Motor neuron (in vitro differentiated cells): Measurements from ENCODE around the gene ID2. TPM values are rescaled to one million over a fixed set of nuclear protein-coding genes. Genes with fewer than 3 reads are reported as not detected.
A peak's percentile ranks its signal among the peaks of the same experiment; 100 is the strongest.

Source experiments
- ATAC-seq, 8 experiments: fragments of 200-7000 bp; cut with Tn5 transposase; replicated peaks in 6 of 8; 2 replicates each; pipeline ENCODE4 v1.8.0; 2021; ENCODE audit warnings: mild to moderate bottlenecking in 8 of 8, moderate library complexity in 8 of 8
- H3K27ac ChIP-seq, 2 donors: fragments of 250-450 bp; sonication (Bioruptor Pico); 2 replicates each; pipeline ENCODE4 v1.9.0; 2021; ENCODE audit warnings: antibody characterized with exemption in 2 of 2, mild to moderate bottlenecking in 2 of 2, moderate library complexity in 1 of 2
- H3K4me1 ChIP-seq, 2 donors: fragments of 250-450 bp; sonication (Bioruptor Pico); replicated peaks in 1 of 2; 2 replicates each; pipeline ENCODE4 v1.6.1; 2021; ENCODE audit warnings: antibody characterized with exemption in 2 of 2, mild to moderate bottlenecking in 2 of 2, moderate library complexity in 1 of 2
- H3K4me3 ChIP-seq, 5 donors: fragments of 250-450 bp; sonication (Bioruptor Pico); 2 replicates each; pipeline ENCODE4 v1.9.0; 2021; ENCODE audit warnings: antibody characterized with exemption in 5 of 5, mild to moderate bottlenecking in 5 of 5, moderate library complexity in 4 of 5
- WGBS, 10 experiments: fragments of 450-650 bp; shearing (Covaris generic); methylation state at CpG; one replicate each; pipeline ENCODE4 v1.0.0; 2022; 5-methylcytosine and 5-hydroxymethylcytosine counted together
- in situ Hi-C, 9 experiments: fragments of 400-800 bp; cut with MboI; loops; one replicate each; pipeline ENCODE4 v1.15.0; 2021; ENCODE audit warnings: low sequenced_read_pairs in 9 of 9, low pct_unique_long_range_greater_than_20kb in 2 of 9; ENCODE audit not compliant: unreplicated experiment in 9 of 9
- total RNA-seq, 8 experiments: library from RNA; unstranded; fragments of 300-600 nt; gene quantifications; 2 replicates each; pipeline versions ENCODE4 v1.2.3 to v1.2.4, GENCODE V29; 2022

Gene ID2
- total RNA-seq, 8 experiments from 2014 or later = 6.2 to 91.6 (median 38.9) TPM

GRCh38 chr2:8663997-8664396, 17.9 kb upstream of the ID2 start:
- in situ Hi-C loops = no loop called here

GRCh38 chr2:8666581-8666980, 15.3 kb upstream of the ID2 start:
- no peak overlapping the region for H3K27ac ChIP-seq
- no peaks in the 10 kb centered on the region for H3K4me1 ChIP-seq
- no peak for ATAC-seq
- no peak overlapping the region for H3K4me3 ChIP-seq
- WGBS, 10 experiments = 60 to 94% (median 82%) methylated on average over 1 to 4 of the region's 5 CpGs; no CpG with 5 or more reads in 4 of the 10 experiments
- in situ Hi-C loops = no loop called here

More at GRCh38 chr2:8663997-8664396, 17.9 kb upstream of the ID2 start:
- Histone ChIP-seq H3K4me3 (no peak overlapping the region), H3K4me1 (no peaks in the 10 kb centered on the region), H3K27ac (no peak overlapping the region)
- no peak for ATAC-seq
- WGBS, 10 experiments = 73 to 92% (median 82%) methylated on average over 2 to 8 of the region's 13 CpGs; no CpG with 5 or more reads in 6 of the 10 experiments

DNA sequence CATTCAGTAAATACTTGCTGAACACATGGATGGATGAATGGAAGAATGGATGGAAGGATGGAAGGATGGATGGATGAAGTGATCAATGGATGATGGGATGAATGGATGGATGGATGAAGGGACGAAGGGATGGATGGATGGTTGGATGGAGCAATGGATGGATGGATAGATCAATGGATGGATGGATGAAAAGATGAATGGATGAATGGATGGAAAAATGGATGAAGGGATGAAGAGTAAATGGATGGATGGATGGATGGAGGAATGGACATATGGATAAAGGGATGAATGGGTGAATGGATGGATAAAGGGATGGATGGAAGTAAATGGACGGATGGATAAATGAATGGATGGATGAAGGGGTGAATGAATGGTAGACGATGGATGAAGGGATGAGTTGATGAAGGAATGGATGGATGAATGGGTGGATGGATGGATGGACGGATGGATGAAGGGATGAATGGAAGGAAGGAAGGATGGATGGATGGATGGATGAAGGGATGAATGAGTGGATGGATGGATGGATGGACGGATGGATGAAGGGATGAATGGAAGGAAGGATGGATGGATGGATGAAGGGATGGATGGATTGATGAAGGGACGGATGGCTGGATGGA, 13.9 kb upstream of the ID2 start:
- WGBS, 10 experiments = 28 to 90% (median 71%) methylated on average over 2 to 6 of the region's 6 CpGs

DNA sequence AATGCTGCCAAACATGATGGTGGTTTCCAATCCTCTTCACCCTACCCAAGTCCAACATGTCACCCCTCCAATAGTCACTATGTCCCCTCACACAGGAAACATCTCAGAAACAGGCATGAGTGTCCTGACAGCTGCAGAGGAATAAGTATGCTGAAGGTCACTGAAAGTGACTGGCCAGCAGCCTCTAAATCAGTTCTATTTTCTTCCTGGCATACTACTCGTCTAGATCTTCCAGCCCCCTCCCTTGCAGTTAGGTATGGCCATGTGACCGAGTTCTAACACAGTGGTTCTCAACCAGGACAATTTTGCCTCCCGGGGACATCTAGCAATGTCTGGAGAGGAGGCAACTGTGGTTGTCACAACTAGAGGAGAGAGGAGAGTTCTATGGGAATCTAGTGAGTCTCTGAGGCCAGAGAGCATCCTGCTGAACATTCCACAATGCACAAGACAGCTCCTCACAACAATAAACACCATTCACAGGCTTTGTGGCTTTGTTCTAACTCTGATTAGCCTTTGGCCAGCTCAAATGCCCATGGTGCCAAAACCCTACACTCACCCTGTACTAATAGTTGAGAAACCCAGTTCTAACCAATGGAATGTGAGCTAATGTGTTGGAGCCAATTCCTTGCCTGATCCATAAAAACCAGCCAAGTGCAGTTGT, 12.6 kb upstream of the ID2 start:
- no peak overlapping the region for H3K27ac ChIP-seq
- no peaks in the 10 kb centered on the region for H3K4me1 ChIP-seq
- in situ Hi-C loops = no loop called here
- ATAC-seq = no peak
- 0 to 83% (median 57%) methylated on average over 1 to 3 of the region's 3 CpGs; no CpG with 5 or more reads in 3 of the 10 experiments for WGBS, 10 experiments
- no peak overlapping the region for H3K4me3 ChIP-seq

More for the DNA sequence above, 13.9 kb upstream of the ID2 start:
- Histone ChIP-seq H3K4me3 (no peak overlapping the region), H3K4me1 (no peaks in the 10 kb centered on the region), H3K27ac (no peak overlapping the region)
- in situ Hi-C loops = no loop called here
- ATAC-seq = no peak

- in situ Hi-C loops = no loop called here
- H3K4me1 ChIP-seq = no peaks in the 10 kb centered on the region
- ATAC-seq = no peak
- no peak overlapping the region for H3K4me3 ChIP-seq
- 78 to 100% (median 93%) methylated on average over 1 to 7 of the region's 7 CpGs; no CpG with 5 or more reads in 2 of the 10 experiments for WGBS, 10 experiments
- H3K27ac ChIP-seq = no peak overlapping the region
Measured at GRCh38 chr2:8670580-8670979, 11.3 kb upstream of the ID2 start.

DNA sequence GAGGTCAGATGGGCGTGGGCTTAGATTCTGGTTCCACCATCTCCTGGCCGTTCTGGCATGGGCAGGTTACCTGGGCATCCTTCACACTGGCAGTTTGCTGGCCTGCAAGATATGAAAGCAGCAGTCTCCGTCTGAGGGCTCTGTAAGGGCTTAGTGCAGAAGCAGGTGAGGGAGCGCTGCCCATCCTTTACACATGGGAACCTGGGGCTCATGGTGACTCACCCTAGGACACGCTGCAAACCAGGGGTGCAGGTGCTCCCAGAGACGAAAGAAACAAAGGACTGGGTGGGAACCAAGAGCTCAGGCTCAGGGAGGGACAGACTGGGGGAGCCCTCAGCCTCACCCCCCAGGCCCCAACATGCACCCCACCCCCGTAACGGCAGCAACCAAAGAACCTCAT, 10.7 kb upstream of the ID2 start:
- Histone ChIP-seq H3K4me3 (no peak overlapping the region), H3K27ac (no peak overlapping the region), H3K4me1 (no peaks in the 10 kb centered on the region)
- WGBS, 10 experiments = 17 to 100% (median 90%) methylated on average over 1 to 3 of the region's 8 CpGs; no CpG with 5 or more reads in 6 of the 10 experiments
- ATAC-seq = no peak
- in situ Hi-C loops = no loop called here

GRCh38 chr2:8671802-8672201, 10.1 kb upstream of the ID2 start:
- WGBS, 10 experiments = 33 to 100% (median 90%) methylated on average over 1 to 3 of the region's 3 CpGs; no CpG with 5 or more reads in 3 of the 10 experiments
- Histone ChIP-seq H3K4me1 (peaks cover 0 to 5% of the 10 kb centered on the region in 2 donors), H3K4me3 (no peak overlapping the region), H3K27ac (no peak overlapping the region)
- in situ Hi-C loops = no loop called here
- ATAC-seq = no peak

DNA sequence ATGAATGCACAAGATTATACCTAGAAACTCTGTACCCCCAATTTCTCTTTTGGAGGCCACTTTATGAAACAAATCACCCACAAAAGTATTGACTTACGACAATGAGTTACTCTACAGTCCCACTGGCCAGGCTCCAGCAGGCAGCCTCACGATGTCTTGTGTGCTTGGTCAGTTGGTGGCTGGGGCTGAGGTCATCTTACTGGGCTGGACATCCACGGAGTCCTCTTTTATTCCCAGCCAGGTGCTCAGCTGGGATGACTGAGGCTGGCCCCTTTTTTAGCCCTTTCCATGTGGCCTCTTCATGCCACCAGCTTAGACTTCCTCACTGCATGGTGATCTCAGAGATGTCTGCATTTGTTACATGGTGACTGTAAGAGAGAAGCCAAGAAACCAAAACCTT, 8.9 kb upstream of the ID2 start:
- Histone ChIP-seq H3K27ac (no peak overlapping the region), H3K4me1 (peaks cover 9 to 16% of the 10 kb centered on the region in 2 donors), H3K4me3 (no peak overlapping the region)
- no peak for ATAC-seq
- WGBS, 10 experiments = 0 to 100% (median 60%) methylated on average over 1 to 3 of the region's 3 CpGs; no CpG with 5 or more reads in 3 of the 10 experiments
- in situ Hi-C loops = no loop called here

DNA sequence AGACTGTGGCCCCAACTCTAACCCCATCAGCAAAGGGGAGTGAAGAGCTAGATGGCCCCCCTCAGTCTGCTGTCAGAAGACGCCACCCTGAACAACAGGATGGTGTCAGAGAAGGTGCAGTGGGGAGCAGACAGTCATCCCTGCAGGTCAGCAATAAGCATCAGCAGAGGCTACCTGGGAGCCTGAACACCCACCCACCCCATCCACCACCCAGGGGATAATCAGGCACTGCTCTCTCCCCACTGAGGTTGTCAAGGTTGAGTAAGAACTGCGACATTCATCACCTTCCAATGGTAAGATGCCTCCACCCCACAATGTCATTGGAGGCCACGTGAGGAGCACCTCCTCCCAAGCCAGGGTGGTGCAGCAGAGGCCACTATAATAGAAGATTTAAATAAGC, 8.5 kb upstream of the ID2 start:
- WGBS, 10 experiments = 52 to 100% (median 92%) methylated on average over 1 to 3 of the region's 3 CpGs; no CpG with 5 or more reads in 4 of the 10 experiments
- no peak for ATAC-seq
- Histone ChIP-seq H3K4me3 (no peak overlapping the region), H3K27ac (no peak overlapping the region), H3K4me1 (peaks cover 9 to 16% of the 10 kb centered on the region in 2 donors)
- in situ Hi-C loops = no loop called here

GRCh38 chr2:8674420-8675009, 7.3 kb upstream of the ID2 start:
- in situ Hi-C loops = loop anchor here in 7 of 9 experiments (25.0 kb wide), 4 partner anchors 1237 to 1562 kb away; no protein-coding TSS in a partner anchor
- no peak for ATAC-seq
- WGBS, 10 experiments = 62 to 100% (median 87%) methylated on average over 2 to 8 of the region's 8 CpGs

DNA sequence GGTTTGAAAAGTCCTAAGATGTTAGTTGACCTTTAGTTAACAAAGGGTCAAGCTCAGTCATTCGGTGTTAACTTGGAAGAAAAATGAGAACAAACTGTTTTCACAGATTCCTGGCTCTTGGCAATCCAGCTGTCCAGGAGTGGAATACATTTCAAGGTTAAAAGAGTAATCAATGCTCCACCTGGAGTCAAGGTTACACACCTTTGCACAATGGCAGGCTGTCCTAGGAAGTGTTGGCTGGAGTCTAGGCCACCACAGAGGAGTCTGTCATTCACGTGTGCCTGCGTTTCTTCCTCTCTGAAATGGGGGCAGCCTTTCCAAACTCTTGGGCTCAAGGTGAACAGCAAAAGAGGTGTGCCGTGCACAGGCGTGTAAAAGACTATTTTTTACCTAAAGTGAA, 6.3 kb upstream of the ID2 start:
- Histone ChIP-seq H3K4me1 (peaks cover 21 to 30% of the 10 kb centered on the region in 2 donors), H3K27ac (no peak overlapping the region), H3K4me3 (no peak overlapping the region)
- no peak for ATAC-seq
- in situ Hi-C loops = loop anchor here in 7 of 9 experiments (25.0 kb wide), 4 partner anchors 1238 to 1563 kb away; no protein-coding TSS in a partner anchor
- WGBS, 10 experiments = 50 to 100% (median 100%) methylated on average over 1 to 3 of the region's 5 CpGs; no CpG with 5 or more reads in 2 of the 10 experiments

More at GRCh38 chr2:8674420-8675009, 7.3 kb upstream of the ID2 start:
- H3K4me1 ChIP-seq = peaks cover 12 to 20% of the 10 kb centered on the region in 2 donors
- H3K27ac ChIP-seq = no peak overlapping the region
- H3K4me3 ChIP-seq = no peak overlapping the region

DNA sequence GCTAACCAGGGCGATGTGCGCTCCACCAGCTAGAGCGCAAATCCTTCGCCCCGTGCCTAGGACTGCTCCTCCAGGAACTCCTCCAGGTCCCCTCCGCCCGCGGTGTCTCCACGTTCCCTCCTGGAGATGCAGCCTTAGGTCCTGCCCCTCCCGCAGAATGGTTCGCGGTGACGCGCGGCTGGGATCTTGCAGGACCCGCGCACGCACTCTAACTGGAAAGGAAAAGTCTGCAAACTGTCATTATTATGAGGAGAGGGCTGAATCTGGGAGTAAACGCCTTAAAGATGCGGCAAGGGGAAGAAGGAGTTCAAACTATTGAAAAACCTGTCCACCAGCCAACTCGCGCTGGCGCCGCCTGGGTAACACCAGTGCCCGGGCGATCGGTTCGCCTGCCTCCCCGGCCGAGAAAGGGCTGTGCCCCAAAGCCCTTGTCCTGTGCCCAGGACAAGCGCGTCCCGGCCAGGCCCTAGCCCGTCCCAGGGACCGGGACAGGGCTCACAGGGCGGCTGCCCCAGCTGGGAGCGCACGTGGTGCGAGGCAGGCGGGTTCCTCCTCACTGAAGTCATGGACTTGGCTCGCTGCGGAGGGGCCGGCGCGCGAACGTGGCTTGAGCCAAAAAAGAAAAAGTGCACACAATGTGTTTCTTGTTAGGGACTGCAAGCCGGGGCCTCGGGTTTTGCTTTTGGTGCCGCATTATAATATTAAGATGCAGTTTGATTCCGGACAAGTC, 5.5 kb upstream of the ID2 start:
- Histone ChIP-seq H3K4me1 (peaks cover 27 to 35% of the 10 kb centered on the region in 2 donors), H3K4me3 (peak overlapping the region in 1 of 5 donors; percentile 18), H3K27ac (no peak overlapping the region)
- peak in 3 of 8 experiments; percentile 37 to 48 (median 48) for ATAC-seq
- 15 to 80% (median 44%) methylated on average over 3 to 24 of the region's 51 CpGs; no CpG with 5 or more reads in 4 of the 10 experiments for WGBS, 10 experiments
- in situ Hi-C loops = loop anchor here in 7 of 9 experiments (25.0 kb wide), 4 partner anchors 1239 to 1564 kb away; no protein-coding TSS in a partner anchor
